ENCODE measurements around the gene CHST2. TPM values are rescaled to one million over a fixed set of nuclear protein-coding genes. Genes with fewer than 3 reads are reported as not detected.

Gene CHST2
- total RNA-seq, 1 experiment from 2014 or later = not detected

DNA sequence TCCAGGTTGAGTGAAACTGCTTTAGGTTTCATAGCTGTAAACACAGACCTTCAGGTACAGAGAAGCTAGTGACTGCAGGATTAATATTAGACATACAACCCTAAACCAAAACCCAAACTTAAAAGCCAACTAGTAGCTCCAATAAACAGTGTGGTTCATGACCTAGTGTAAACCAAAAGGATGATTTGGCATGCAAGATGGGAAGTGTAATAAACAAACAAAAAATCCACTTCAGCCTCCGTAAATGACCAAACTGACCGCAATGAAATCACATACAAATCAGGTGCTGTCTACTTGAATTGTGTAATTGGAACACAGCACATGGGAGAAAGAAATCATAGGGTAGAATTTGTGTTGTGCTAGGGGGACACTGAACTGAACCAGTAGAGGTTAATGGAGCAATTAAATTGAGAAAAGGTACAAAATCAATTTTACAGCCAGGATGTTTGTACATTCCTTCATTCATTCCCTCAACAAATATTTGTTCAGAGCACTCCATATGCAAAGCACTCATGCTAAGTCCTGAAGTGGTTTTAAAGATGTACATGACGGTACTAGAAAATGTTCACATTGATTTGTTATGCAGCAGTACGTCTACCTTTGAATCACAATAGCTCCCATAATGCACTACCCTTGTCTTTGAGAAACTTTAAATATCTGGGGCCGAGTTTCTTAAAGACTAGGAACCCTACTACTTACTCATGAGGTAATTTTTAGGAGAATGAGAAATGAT lies 21.4 kb upstream of the CHST2 start:
- no peak for DNase-seq (ENCODE audit: low spot score)

DNA sequence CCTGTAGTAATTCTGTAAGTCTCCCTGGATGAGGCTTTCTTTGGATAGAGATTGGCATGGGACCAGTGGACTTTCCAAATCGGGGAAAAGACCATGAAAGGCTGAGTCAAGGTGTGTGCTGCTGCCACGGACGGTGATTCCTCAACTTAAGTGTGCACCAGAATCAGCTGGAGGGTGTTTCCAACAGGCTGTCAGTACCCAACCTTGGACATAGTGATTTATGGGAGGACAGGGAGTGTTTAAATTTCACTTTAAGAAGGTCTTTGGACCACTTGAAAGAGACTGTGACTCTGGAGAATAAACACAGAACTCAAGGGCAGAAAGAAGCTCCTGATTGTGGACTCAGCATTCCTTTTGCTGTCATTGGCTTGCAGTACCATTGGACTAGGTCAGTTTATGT lies 20.4 kb upstream of the CHST2 start:
- DNase-seq (ENCODE audit: low spot score) = no peak

DNA sequence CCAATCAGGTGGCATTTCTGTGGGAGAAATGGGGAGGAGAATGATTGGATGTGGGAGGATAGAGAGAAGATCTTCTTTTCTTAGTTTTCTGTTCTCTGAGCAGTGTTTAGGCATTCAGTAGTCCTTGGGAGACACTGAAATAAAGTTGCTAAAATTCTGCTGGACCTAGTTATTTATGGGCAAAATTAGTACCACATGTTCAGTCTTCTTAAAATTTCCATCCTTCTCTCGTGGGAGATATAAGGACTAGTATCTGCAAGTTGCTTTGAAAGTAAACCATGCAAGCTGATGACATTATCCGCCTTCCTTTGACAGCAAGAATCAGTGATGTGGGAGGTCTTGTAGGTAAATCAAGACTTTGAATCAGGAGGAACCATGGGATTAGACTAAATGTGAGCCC lies 19.9 kb upstream of the CHST2 start:
- no peak for DNase-seq (ENCODE audit: low spot score)

DNA sequence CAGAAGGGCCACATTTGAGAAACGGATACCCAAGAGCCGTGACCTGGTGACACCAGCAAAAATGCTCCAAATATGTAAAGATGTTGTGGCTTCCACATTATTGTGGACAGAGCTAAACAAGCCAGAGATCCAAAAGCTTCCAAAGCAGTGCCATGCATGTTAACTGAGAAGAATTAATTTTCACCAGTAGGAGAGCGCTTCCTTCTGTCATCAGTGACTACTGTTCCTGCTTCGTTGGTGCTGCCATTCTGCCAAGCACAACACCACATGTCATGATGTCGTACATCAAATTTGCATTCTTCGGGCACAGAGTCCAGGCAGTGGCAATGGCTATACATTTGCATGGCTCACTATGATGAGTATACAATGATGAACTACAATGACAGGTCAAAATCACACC lies 19.1 kb upstream of the CHST2 start:
- DNase-seq (ENCODE audit: low spot score) = no peak

DNA sequence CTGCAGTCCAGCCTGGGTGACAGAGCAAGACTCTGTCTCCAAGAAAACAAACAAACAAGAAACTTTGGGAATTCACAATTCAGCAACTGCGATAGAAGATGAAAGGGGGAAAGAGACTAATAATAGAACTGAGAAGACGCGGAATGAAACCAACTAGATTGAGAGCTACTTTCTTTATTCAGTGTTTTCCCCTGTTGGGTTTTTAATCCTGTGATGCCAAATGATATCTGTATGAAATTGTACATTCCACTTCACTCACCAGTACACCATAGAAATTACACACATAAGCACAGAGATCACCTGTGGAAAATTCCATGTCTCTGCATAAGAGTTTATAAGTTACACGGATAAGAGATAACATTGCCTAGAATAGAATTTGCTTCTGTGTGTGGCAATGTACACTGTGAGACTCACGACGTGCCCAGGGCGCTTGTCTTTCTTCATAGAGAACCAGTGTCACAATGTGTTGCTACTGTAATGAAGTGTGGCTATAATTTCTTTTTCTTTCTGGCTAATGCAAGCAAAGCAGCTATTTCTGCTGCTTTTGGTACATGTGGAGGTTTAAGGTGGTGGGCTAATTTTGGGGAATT lies 17.7 kb upstream of the CHST2 start:
- no peak for DNase-seq (ENCODE audit: low spot score)

DNA sequence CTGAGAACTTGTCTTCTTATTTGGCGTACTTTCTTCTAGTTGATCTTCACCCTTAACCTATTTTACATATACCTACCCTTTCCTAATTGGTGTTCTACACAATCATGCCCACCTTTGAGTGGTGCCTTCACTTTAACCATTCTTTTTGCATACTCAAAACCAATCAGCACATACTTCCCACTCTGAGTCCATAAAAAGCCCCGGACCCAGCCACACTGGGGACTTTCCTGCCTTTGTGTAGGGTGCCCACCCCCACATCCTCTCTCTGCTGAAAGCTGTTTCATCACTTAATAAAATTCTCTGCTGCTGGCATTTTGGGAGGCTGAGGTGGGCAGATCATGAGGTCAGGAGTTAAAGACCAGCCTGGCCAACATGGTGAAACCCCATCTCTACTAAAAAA lies 15.9 kb upstream of the CHST2 start:
- no peak for DNase-seq (ENCODE audit: low spot score)

DNA sequence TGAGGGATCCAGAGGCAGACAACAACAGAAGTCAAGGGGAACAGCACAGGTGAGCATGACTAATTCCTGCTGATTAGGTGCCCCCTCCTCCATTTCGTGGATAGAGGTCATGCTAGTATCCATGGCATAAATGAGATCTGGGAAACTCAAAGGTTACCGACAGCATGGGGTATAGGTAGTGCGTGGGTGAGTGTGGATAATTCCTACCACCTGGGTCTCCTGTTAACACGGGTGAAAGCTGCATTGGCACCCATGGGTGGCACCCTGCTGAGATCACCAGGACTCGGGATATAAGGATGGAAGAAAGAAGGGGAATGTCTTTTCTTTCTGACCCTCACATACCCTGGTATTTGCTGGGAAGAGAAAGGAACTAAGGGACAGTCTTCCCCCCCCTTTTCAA lies 14.4 kb upstream of the CHST2 start:
- no peak for DNase-seq (ENCODE audit: low spot score)

DNA sequence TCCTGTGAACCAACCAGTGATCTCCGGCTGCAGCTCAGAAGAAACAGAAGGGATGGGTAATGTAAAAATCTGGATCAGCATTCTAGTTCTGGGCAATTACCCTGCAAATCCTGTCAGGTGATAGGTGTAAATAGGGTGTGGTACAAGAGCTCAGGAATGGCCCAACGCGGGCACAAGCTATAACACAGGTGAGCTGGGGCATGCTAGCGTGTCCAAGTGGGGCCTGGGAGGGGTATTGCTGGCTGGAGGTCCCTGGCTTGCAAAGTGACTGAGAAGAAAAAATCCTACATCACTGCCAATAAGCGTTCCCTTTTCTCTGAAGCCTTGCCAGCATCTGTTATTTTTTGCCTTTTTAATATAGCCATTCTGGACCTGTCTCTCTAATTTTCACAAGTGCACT lies 9.7 kb upstream of the CHST2 start:
- DNase-seq (ENCODE audit: low spot score) = no peak

DNA sequence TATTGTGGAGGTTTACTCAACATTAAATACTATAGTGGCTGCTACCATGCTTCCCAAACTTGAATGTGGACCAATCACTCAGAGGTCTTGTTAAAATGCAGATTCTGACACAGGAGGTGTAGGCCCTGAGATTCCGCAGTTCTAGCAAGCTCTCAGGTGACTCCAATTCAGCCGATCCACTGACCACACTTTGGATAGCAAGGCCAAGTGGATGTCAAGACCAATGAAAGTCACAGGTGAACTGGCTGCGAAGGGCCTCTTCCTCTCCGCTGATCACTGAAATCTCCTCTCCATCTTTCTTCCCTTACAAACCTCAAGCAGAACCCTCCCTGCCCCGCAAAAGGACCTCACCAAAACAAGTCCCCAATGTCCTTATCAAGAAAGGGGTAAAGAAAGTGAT lies 9.2 kb upstream of the CHST2 start:
- DNase-seq (ENCODE audit: low spot score) = no peak

DNA sequence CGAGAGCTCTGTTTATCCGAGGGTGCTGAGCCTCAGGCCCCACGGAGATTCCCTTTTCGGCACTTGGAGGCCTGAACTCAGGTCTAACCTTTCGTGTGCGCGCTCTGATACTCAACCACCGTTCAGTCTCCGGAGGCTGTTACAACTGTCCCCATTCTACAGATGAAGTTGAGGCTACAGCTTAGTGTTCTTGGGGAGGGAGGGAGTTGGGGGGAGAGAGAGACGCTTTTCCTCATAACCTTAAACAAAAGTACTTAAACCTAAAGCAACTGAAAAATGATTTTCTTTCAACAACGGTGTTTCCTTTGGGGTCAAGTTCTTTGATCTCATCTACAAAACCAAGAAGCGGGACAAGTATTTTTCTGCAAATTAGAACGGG lies 952 bp upstream of the CHST2 start:
- DNase-seq (ENCODE audit: low spot score) = no peak

DNA sequence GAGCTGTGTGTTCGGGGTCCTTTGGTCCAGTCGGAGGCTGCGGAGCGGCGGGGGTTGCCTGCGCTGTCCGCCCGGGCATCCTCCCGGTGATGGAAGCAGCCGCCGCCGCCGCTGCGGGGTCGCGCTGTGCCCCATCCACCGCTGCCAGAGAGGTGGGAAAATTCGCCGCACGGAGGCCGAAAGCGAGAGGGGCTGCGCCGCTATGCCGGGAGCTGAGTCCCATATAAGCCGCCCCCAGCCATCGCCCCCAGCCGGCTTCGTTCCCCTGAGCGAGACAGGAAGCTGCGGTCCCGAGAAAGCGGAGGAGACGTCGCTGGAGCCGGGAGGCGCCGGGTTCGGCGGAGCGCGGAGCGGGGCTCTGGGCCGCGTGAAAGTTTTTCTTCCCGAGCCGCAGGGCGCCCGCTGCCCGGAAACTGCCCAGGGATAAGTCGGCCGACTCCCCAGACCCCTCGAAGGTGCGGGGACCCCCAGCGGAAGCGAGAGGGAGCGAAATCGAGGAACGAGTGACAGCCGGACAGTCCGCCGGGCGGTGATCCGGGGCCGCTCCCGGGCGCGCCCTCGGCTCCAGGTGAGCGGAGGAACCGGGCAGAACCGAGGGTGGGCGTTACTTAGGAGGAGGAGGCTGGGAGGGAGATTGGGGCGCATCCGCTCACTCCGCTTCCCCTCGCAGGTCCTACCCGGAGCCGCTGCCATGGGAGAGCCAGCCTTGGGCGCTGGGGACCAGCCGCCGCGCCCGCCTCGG lies 574 bp downstream of the CHST2 start:
- no peak for DNase-seq (ENCODE audit: low spot score)

DNA sequence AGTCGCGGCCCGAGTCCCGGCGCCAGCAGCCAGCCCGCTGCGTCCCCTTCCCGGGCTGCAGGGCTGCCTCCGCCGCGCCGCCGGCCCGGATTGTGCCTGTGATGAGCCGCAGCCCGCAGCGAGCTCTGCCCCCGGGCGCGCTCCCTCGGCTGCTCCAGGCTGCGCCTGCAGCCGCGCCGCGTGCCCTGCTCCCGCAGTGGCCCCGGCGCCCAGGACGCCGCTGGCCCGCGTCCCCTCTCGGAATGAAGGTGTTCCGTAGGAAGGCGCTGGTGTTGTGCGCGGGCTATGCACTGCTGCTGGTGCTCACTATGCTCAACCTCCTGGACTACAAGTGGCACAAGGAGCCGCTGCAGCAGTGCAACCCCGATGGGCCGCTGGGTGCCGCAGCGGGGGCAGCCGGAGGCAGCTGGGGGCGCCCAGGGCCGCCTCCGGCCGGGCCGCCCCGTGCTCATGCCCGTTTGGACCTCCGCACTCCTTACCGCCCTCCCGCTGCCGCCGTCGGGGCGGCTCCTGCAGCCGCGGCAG lies 1.2 kb downstream of the CHST2 start:
- no peak for DNase-seq (ENCODE audit: low spot score)

DNA sequence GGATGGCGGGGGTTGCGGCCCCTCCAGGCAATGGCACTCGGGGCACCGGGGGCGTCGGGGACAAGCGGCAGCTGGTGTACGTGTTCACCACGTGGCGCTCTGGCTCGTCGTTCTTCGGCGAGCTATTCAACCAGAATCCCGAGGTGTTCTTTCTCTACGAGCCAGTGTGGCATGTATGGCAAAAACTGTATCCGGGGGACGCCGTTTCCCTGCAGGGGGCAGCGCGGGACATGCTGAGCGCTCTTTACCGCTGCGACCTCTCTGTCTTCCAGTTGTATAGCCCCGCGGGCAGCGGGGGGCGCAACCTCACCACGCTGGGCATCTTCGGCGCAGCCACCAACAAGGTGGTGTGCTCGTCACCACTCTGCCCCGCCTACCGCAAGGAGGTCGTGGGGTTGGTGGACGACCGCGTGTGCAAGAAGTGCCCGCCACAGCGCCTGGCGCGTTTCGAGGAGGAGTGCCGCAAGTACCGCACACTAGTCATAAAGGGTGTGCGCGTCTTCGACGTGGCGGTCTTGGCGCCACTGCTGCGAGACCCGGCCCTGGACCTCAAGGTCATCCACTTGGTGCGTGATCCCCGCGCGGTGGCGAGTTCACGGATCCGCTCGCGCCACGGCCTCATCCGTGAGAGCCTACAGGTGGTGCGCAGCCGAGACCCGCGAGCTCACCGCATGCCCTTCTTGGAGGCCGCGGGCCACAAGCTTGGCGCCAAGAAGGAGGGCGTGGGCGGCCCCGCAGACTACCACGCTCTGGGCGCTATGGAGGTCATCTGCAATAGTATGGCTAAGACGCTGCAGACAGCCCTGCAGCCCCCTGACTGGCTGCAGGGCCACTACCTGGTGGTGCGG lies 1.9 kb downstream of the CHST2 start:
- no peak for DNase-seq (ENCODE audit: low spot score)

DNA sequence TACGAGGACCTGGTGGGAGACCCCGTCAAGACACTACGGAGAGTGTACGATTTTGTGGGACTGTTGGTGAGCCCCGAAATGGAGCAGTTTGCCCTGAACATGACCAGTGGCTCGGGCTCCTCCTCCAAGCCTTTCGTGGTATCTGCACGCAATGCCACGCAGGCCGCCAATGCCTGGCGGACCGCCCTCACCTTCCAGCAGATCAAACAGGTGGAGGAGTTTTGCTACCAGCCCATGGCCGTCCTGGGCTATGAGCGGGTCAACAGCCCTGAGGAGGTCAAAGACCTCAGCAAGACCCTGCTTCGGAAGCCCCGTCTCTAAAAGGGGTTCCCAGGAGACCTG lies 2.5 kb downstream of the CHST2 start:
- DNase-seq (ENCODE audit: low spot score) = no peak

DNA sequence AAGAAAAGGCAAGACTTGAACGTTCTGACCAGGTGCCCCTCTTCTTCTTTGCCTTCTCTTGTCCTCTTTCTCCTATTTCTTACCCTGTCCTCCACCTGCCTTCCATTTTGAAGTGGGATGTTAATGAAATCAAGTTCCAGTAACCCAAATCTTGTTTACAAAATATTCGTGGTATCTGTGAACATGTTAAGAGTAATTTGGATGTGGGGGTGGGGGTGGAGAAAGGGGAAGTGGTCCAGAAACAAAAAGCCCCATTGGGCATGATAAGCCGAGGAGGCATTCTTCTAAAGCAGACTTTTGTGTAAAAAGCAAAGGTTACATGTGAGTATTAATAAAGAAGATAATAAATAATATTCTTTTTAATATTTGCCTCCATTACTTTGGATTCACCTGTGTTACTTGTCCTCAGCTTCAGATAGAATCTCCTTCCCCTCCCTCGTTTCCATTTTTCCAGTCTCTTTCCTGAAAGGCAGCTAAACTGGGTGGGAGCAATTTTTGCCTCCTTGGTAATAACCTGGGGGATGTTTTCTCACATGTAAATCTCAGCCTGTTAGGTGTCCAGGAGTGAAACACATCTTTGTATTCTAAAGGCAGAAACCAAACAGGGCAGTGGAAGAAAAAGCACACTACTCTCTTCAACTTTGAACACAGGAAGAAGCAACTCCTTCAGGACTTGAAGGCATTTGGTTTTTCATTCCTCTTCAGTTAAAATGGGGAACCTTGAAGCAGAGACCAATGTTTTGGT lies 3.2 kb downstream of the CHST2 start:
- no peak for DNase-seq (ENCODE audit: low spot score)

DNA sequence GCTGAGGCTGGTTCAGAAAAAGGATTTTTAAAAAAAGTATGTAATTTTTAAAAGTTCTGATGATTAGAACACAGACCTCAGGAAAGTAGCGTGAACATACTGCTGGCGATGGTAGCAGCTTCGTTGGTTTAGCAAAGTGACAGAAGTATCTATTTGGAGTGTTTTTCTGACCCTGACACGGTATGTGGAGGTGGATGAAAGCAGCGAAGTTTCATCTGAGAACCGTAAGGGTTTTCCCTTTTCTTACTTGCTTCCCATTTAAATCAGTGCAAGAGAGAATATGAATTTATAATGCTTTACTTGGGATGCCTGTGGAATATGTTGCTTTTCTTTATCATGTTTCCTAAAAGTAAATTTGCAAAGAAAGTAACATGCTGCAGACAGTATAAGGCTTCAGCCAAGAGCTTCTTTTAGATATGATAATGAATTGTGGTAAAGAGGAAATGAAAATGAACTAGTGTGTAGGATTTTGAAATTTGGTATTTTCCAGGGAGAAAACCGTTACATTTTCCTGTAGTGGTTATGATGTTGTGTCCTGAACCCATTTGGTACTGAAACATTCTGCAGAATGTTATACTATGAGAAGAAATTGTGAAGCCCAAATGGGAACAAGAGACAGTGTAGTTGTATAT lies 3.9 kb downstream of the CHST2 start:
- DNase-seq (ENCODE audit: low spot score) = no peak

DNA sequence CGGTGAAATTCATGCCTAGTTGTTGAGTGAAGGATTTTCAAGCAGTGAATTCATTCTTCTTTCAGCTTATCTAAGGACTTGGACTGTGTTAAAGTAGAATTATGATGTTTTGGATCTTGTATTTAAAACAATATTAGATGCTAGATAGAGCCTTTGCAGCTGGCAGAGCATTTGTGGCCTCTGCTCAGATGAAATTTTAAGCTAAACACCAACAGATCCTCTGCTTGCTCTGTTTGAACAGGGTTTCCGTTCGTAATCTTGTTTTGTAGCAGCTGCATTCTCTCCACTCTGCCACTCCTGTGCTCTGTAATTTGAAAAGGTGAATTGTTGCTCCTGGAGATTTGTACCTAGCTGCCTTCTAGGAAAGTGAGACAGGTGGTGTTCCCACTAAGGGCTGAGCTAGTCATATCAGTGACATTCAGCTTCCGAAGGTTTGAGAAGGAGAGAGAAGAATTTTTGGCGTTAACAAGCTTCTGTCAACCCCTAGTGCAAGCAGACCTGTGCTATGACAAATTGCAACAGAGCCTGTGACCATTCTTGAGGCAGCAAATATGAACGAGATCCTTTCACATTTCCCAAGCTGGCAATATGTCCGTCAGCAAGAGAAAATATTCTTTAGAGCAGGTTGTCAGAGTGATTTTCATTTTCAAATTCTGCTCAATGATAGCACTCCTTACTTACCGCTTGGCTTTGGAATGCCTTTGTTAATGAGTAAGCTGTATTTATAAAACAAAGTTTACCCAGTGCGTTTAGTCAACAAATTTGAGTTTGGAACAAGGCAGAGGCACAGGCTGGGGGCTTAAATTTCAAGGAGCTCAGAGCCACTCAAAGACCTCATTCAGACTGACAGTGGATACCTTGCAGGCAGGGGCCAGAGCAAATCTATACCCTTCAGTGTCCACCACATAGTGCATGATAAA lies 5.3 kb downstream of the CHST2 start:
- no peak for DNase-seq (ENCODE audit: low spot score)

DNA sequence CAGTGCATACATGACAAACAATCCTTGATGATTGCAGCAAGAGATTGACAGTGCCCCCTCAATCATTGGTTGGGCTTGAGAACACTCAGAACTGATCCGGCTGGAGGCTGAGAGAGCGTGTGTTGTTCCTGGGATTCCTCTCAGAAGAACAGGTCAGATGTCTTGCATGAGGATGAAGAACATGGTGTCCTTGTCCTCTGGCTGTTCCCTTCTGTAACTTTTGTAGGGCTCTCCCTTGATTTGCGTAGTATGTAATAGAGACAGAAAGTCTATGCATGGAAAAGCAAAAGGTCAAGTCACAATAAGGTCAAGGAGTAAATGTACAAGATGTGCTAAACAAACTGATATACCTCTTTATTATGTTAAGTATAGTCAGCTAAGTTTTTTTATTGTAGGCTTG lies 8.2 kb downstream of the CHST2 start:
- DNase-seq (ENCODE audit: low spot score) = no peak

DNA sequence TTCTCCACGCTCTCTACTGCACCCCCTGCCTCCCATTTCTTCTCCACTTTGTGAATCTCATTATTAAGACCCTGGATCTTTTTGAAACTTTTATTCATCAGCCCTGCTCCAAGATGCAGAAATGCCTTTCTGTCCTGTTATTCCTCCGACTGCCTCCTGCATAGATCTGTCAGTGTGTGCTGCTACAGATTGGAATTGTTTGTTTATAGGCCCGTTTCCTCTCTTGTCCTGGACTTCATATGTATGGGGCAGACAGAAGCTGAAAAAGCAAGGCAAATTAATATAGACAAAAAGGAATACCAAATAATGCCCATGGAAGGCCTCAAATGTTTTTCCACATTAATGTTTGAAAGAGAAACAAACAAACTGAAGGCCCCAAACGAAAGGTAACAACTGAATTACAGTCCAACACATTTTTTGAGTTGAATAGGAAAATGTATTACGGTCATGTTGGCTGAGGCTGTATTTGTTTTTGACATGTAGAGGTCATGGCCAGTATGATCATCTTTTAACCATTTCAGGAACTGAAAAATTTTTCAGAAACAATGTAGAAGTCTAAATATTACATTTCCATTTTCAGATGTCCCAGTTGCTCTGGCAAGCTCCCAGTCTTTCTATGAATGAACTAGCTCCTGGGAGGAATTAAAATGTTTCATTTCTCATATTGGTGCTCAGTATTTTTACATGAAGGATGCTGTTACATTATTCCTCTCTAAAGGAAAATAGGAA lies 8.8 kb downstream of the CHST2 start:
- no peak for DNase-seq (ENCODE audit: low spot score)

All from HT-29 (cell line).